Panc1 (cell line): ENCODE results near the gene CCDC6.

Experiments used
- CTCF ChIP-seq: fragments of 450-650 bp; IDR thresholded peaks from 2 replicates; pipeline ENCODE4 v1.5.1; 2017; ENCODE audit warnings: mild to moderate bottlenecking
- POLR2AphosphoS5 ChIP-seq: IDR thresholded peaks from 2 replicates; pipeline ENCODE4 v1.6.1; 2012; ENCODE audit warnings: mild to moderate bottlenecking, low read depth, low read length, moderate library complexity
- TF ChIP-seq, protein P1 (sequence below), 2 experiments: IDR thresholded peaks; 2 replicates each; pipeline ENCODE4 v1.6.1; 2011 to 2012; ENCODE audit warnings: low read depth in 2 of 2, control low read depth in 1 of 2, low read length in 1 of 2, mild to moderate bottlenecking in 1 of 2, moderate library complexity in 1 of 2; ENCODE audit not compliant: insufficient read depth in 1 of 2

DNA sequence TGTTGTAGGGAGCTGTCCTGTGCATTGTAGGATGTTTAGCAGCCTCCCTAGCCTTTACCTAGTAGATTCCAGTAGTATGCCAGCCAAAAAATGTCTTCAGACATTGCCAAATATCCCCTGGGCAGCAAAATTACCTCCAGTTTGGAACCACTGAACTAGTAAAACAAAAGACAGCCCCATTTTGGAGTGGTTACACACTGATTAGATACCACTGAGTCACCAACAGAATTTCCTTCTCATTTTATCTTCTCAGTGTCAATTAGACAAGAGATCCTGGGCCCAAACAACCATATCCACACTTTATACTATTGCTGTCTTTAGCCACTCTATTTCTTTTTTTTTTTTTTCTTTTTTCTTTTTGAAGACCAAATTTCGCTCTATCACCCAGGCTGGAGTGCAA, 3.5 kb upstream of the CCDC6 start:
- TF ChIP-seq POLR2AphosphoS5 (no peak), CTCF (no peak)
- TF ChIP-seq, protein P1, sequence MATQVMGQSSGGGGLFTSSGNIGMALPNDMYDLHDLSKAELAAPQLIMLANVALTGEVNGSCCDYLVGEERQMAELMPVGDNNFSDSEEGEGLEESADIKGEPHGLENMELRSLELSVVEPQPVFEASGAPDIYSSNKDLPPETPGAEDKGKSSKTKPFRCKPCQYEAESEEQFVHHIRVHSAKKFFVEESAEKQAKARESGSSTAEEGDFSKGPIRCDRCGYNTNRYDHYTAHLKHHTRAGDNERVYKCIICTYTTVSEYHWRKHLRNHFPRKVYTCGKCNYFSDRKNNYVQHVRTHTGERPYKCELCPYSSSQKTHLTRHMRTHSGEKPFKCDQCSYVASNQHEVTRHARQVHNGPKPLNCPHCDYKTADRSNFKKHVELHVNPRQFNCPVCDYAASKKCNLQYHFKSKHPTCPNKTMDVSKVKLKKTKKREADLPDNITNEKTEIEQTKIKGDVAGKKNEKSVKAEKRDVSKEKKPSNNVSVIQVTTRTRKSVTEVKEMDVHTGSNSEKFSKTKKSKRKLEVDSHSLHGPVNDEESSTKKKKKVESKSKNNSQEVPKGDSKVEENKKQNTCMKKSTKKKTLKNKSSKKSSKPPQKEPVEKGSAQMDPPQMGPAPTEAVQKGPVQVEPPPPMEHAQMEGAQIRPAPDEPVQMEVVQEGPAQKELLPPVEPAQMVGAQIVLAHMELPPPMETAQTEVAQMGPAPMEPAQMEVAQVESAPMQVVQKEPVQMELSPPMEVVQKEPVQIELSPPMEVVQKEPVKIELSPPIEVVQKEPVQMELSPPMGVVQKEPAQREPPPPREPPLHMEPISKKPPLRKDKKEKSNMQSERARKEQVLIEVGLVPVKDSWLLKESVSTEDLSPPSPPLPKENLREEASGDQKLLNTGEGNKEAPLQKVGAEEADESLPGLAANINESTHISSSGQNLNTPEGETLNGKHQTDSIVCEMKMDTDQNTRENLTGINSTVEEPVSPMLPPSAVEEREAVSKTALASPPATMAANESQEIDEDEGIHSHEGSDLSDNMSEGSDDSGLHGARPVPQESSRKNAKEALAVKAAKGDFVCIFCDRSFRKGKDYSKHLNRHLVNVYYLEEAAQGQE (IDR thresholded peaks at IDR 0.05; ENCODE audit: insufficient read depth in 1 of 2, low read depth in 2 of 2, low read length in 1 of 2): no peak
